Mesothelial cell of epicardium (in vitro differentiated cells): Measurements from ENCODE around the gene PC. TPM values are rescaled to one million over a fixed set of nuclear protein-coding genes. Genes with fewer than 3 reads are reported as not detected.

Experiments used
- DNase-seq, 2 experiments: peaks; one replicate each; pipeline ENCODE4 v3.0.0; 2021; ENCODE audit warnings: low spot score in 2 of 2; ENCODE audit not compliant: unreplicated experiment in 2 of 2
- H3K27ac Mint-ChIP-seq: 2 replicates; pipeline ENCODE4 v1.8.0; 2021; ENCODE audit warnings: mixed read lengths
- H3K27me3 Mint-ChIP-seq: 2 replicates; pipeline ENCODE4 v1.8.0; 2021; ENCODE audit warnings: low read depth, mixed read lengths
- H3K36me3 Mint-ChIP-seq: 2 replicates; pipeline ENCODE4 v1.8.0; 2021; ENCODE audit warnings: mixed read lengths
- H3K4me1 Mint-ChIP-seq: 2 replicates; pipeline ENCODE4 v1.8.0; 2021; ENCODE audit warnings: mixed read lengths
- H3K4me3 Mint-ChIP-seq: 2 replicates; pipeline ENCODE4 v1.8.0; 2021; ENCODE audit warnings: mild to moderate bottlenecking, moderate library complexity, mixed read lengths
- H3K9me3 Mint-ChIP-seq: 2 replicates; pipeline ENCODE4 v1.8.0; 2021; ENCODE audit warnings: mixed read lengths
- total RNA-seq: library from RNA; stranded (reverse); gene quantifications from 3 replicates; pipeline ENCODE4 v1.2.1, GENCODE V29; 2021
- TF ChIP-seq, protein P1 (sequence below): fragments of 200-600 bp; sonication (generic); IDR thresholded peaks from one replicate; pipeline ENCODE4 v1.5.0; 2021; ENCODE audit warnings: antibody characterized with exemption; ENCODE audit not compliant: unreplicated experiment

The PC gene
- total RNA-seq, 1 donor from 2014 or later, result 9.5 TPM

DNA sequence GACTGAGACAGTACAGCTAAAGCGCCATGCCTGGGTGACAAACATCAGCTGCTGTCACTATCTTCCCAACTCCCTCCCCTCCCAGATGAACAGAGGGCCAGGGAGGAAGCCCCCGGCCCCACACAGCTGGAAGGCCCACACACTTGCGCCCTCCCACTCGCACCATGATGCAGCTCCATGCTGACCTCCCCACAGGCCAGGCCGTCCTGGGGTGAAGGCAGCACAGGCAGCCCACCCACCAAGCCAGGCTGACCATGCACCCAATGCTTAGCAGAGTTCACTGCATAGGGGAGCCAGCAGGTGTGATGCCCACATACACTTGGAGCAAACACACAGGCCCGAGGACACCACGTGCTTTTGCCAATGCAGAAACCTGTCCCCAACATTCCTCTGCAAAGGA lies 79.2 kb downstream of the PC start:
- no peak overlapping the region for H3K27ac Mint-ChIP-seq
- H3K9me3 Mint-ChIP-seq, result no peaks in the 10 kb centered on the region
- H3K36me3 Mint-ChIP-seq, result no peaks in the 10 kb centered on the region
- H3K27me3 Mint-ChIP-seq, result no peaks in the 10 kb centered on the region
- H3K4me1 Mint-ChIP-seq, result peaks cover 51% of the 10 kb centered on the region
- DNase-seq, result no peak
- H3K4me3 Mint-ChIP-seq, result no peak overlapping the region
- TF ChIP-seq, protein P1, sequence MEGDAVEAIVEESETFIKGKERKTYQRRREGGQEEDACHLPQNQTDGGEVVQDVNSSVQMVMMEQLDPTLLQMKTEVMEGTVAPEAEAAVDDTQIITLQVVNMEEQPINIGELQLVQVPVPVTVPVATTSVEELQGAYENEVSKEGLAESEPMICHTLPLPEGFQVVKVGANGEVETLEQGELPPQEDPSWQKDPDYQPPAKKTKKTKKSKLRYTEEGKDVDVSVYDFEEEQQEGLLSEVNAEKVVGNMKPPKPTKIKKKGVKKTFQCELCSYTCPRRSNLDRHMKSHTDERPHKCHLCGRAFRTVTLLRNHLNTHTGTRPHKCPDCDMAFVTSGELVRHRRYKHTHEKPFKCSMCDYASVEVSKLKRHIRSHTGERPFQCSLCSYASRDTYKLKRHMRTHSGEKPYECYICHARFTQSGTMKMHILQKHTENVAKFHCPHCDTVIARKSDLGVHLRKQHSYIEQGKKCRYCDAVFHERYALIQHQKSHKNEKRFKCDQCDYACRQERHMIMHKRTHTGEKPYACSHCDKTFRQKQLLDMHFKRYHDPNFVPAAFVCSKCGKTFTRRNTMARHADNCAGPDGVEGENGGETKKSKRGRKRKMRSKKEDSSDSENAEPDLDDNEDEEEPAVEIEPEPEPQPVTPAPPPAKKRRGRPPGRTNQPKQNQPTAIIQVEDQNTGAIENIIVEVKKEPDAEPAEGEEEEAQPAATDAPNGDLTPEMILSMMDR, result no peak

- Mint-ChIP-seq H3K27me3 (no peaks in the 10 kb centered on the region), H3K36me3 (no peaks in the 10 kb centered on the region), H3K27ac (peak overlapping the region; percentile 71), H3K4me1 (peaks cover 50% of the 10 kb centered on the region), H3K9me3 (no peaks in the 10 kb centered on the region), H3K4me3 (no peak overlapping the region)
- TF ChIP-seq, protein P1, result no peak
- no peak for DNase-seq
These were observed 79.7 kb downstream of the PC start for GRCh38 chr11:66878474-66878873.

DNA sequence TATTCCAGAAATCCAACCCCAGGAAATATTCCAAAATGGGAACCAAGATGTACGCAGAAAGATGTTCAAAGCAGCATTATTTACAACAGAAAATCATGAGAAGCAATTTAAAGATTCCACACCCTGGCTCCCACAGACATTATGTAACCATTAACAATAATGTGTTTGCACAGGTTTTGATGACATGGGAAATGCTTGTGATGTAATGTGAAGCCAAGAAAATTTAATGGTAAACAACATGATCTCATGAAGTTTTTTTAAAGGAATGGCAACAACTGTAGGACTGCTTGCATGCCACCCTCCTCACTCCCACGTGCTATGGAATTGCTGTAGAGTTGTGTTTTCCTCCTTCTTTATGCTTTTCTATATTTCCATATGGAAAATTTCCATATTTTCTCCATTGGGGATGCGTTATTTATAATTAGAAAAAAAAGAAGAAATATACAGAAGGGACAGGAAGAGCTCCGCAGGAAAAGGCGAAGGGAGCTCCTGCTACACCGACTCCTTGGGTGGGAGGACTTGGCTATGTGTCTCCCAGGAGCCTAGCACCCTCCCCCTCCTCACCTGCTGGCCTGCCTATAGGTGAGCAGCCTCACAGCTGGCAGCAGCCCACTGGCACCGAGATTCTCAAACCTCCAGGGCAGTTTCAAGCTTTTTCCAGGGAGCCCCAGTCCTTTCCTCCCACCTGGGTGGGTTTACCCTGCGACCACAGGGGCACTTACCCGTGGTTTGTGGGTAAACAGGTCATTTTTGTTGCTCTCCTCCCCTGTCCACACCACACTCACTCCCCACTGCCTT lies 80.4 kb downstream of the PC start:
- Mint-ChIP-seq H3K9me3 (no peaks in the 10 kb centered on the region), H3K4me1 (peaks cover 44% of the 10 kb centered on the region), H3K27me3 (no peaks in the 10 kb centered on the region), H3K4me3 (no peak overlapping the region), H3K36me3 (no peaks in the 10 kb centered on the region), H3K27ac (peak overlapping the region; percentile 71)
- TF ChIP-seq, protein P1, result no peak
- DNase-seq, result no peak

DNA sequence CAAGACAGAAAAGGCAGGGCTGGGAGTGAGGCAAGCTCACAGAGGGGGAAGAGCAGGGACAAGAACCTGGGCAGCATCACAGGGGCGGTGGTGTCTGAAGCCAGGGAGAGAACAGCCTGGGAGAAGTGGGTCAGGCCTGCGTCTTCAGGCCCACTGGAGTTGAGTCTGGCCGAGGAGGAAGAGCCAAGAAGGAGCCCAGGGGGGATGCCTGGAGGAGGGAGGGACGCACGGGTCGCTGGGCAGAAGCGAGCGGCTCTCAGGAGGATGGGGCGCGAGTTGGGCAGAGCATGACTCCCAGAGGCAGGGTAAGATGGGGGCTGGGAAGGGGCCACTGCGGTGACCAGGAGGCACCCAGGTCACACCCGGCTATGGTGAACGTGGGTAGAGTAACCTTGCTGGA lies 82.8 kb downstream of the PC start:
- peaks cover 22% of the 10 kb centered on the region for H3K4me1 Mint-ChIP-seq
- no peaks in the 10 kb centered on the region for H3K36me3 Mint-ChIP-seq
- DNase-seq, result no peak
- H3K27ac Mint-ChIP-seq, result no peak overlapping the region
- no peaks in the 10 kb centered on the region for H3K9me3 Mint-ChIP-seq
- TF ChIP-seq, protein P1, result no peak
- H3K4me3 Mint-ChIP-seq, result no peak overlapping the region
- H3K27me3 Mint-ChIP-seq, result no peaks in the 10 kb centered on the region

DNA sequence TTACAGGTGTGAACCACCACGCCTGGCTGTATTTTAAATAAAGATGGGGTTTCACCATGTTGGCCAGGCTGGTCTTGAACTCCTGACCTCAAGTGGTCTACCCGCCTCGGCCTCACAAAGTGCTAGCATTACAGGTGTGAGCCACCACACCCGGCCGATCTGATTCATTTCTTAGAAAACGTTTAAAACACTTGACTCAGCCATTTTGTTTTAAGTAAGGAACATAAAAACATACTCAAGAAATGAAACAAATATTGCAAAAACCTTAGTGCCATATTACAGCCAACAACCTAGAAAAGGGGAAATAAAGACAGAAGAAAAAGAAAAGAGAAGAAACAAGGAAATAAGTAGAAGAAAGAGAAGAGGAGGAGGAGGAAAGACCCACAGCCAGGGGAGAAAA lies 84.0 kb downstream of the PC start:
- H3K36me3 Mint-ChIP-seq, result no peaks in the 10 kb centered on the region
- no peaks in the 10 kb centered on the region for H3K9me3 Mint-ChIP-seq
- no peak overlapping the region for H3K4me3 Mint-ChIP-seq
- peaks cover 15% of the 10 kb centered on the region for H3K4me1 Mint-ChIP-seq
- H3K27me3 Mint-ChIP-seq, result no peaks in the 10 kb centered on the region
- TF ChIP-seq, protein P1, result no peak
- H3K27ac Mint-ChIP-seq, result no peak overlapping the region
- DNase-seq, result no peak
